ENCODE results near the gene CPZ.

GRCh38 chr4:8580321-8581093 is 12.1 kb upstream of the CPZ start, which contains the start of gene GPR78:
- no peak for TF ChIP-seq SUZ12 (IDR thresholded peaks at IDR 0.05)
- no peak for TF ChIP-seq BHLHE40 (IDR thresholded peaks at IDR 0.05; ENCODE audit: borderline replicate concordance)
- TF ChIP-seq SP1 (IDR thresholded peaks at IDR 0.05), result no peak
- TF ChIP-seq TARDBP (IDR thresholded peaks at IDR 0.05), result no peak
- no peak for TF ChIP-seq FOXM1 (IDR thresholded peaks at IDR 0.05; ENCODE audit: borderline replicate concordance)
- TF ChIP-seq ELF4 (IDR thresholded peaks at IDR 0.05), result no peak
- no peak for TF ChIP-seq PKNOX1 (IDR thresholded peaks at IDR 0.05)
- no peak for TF ChIP-seq CTBP1 (IDR thresholded peaks at IDR 0.05; ENCODE audit: borderline replicate concordance)
- no peak for TF ChIP-seq ARNT (IDR thresholded peaks at IDR 0.05)
- no peak for TF ChIP-seq ZNF384 (IDR thresholded peaks at IDR 0.05)
